HepG2 (cell line): ENCODE data around the gene SMAD7. TPM values are rescaled to one million over a fixed set of nuclear protein-coding genes. Genes with fewer than 3 reads are reported as not detected.

Experiments
- ATAC-seq: fragments of 200-7000 bp; cut with Tn5 transposase; 3 replicates; pipeline ENCODE4 v1.9.1; 2020; ENCODE audit warnings: mild to moderate bottlenecking, moderate library complexity
- BruUV-seq: library from RNA; stranded (reverse); fragments of 400-500 nt; replicated peaks from 2 replicates; lab custom pipeline; 2021; lab: Mats Ljungman, UMichigan
- CTCF ChIA-PET: fragments of 300-600 bp; formaldehyde crosslinking; extraction: SDS; loops from one replicate; lab custom pipeline; 2021; ENCODE audit warnings: low total read pairs, inconsistent platforms, low intra/inter-chr PET ratio; lab: Yijun Ruan, JAX
- POLR2A ChIA-PET: fragments of 350-600 bp; sonication (Branson Sonifier 250); formaldehyde crosslinking; loops from one replicate; lab custom pipeline; 2020; ENCODE audit warnings: antibody characterized with exemption, inconsistent platforms; lab: Yijun Ruan, JAX
- DNase-seq: peaks from one replicate; pipeline ENCODE4 v3.0.0-alpha.2; 2015; ENCODE audit warnings: low spot score
- FAIRE-seq: peaks from 3 replicates; lab custom pipeline; 2011; peaks lifted over from hg19 to GRCh38; lab: Jason Lieb, UNC
- H2AFZ ChIP-seq: one replicate; pipeline ENCODE4 v1.6.1; 2011; ENCODE audit warnings: low read length, inconsistent platforms
- H3K27ac ChIP-seq: fragments of 300-600 bp; 3 replicates; pipeline ENCODE4 v1.8.0; 2011; ENCODE audit warnings: mixed run types, mild to moderate bottlenecking, mixed read lengths, low read length, inconsistent platforms; ENCODE audit not compliant: insufficient read depth; ENCODE audit errors: extremely low read length
- H3K27me3 ChIP-seq, 2 experiments: fragments of 200-600 bp in 1 of 2; 2 replicates in 1 of 2; 3 replicates in 1 of 2; pipeline versions ENCODE4 v1.6.0 to v1.8.0; 2011; ENCODE audit warnings: low read length in 2 of 2, mild to moderate bottlenecking in 2 of 2, moderate library complexity in 2 of 2, inconsistent platforms in 1 of 2; ENCODE audit not compliant: insufficient read depth in 2 of 2, control insufficient read depth in 1 of 2
- H3K36me3 ChIP-seq, 2 experiments: fragments of 200-600 bp in 1 of 2; replicated peaks in 1 of 2; 2 replicates in 1 of 2; 3 replicates in 1 of 2; pipeline versions ENCODE4 v1.5.1 to v1.8.0; 2011; ENCODE audit warnings: low read length in 2 of 2, inconsistent platforms in 1 of 2; ENCODE audit not compliant: insufficient read depth in 2 of 2, control insufficient read depth in 1 of 2
- H3K4me1 ChIP-seq: 2 replicates; pipeline ENCODE4 v1.5.1; 2012; ENCODE audit warnings: low read length, inconsistent platforms; ENCODE audit not compliant: insufficient read depth
- H3K4me2 ChIP-seq: 2 replicates; pipeline ENCODE4 v1.6.0; 2011; ENCODE audit warnings: low read depth, low read length, inconsistent platforms
- H3K4me3 ChIP-seq, 3 experiments: fragments of 200-600 bp in 1 of 3; sonication (generic), shearing (Covaris generic) in 1 of 3; replicated peaks in 1 of 3; 2 replicates each; pipeline ENCODE4 v1.5.1; 2011 to 2016; ENCODE audit warnings: low read length in 3 of 3, inconsistent platforms in 2 of 3, low read depth in 2 of 3, mild to moderate bottlenecking in 2 of 3, control low read depth in 1 of 3, mixed read lengths in 1 of 3; ENCODE audit not compliant: insufficient read depth in 1 of 3
- H3K79me2 ChIP-seq: one replicate; pipeline ENCODE4 v1.6.1; 2011; ENCODE audit warnings: low read length, inconsistent platforms; ENCODE audit not compliant: insufficient read depth
- H3K9ac ChIP-seq: 2 replicates; pipeline ENCODE4 v1.6.0; 2011; ENCODE audit warnings: mild to moderate bottlenecking, low read depth, low read length, inconsistent platforms; ENCODE audit not compliant: insufficient read depth
- H3K9me3 ChIP-seq: 2 replicates; pipeline ENCODE4 v1.5.1; 2012; ENCODE audit warnings: mild to moderate bottlenecking, low read length
- H4K20me1 ChIP-seq: 2 replicates; pipeline ENCODE4 v1.6.0; 2011; ENCODE audit warnings: inconsistent platforms, mild to moderate bottlenecking, low read length, moderate library complexity; ENCODE audit not compliant: insufficient read depth
- AKAP8 ChIP-seq: sonication (generic); formaldehyde crosslinking; IDR thresholded peaks from 2 replicates; pipeline ENCODE4 v1.5.1; 2020; ENCODE audit warnings: mild to moderate bottlenecking, missing genetic modification reagents
- FOXK2 ChIP-seq: fragments of 450-650 bp; IDR thresholded peaks from 2 replicates; pipeline ENCODE4 v1.6.1; 2016
- GATAD2A ChIP-seq: IDR thresholded peaks from 2 replicates; pipeline ENCODE4 v1.6.1; 2016
- NCOA2 ChIP-seq: sonication (generic); formaldehyde crosslinking; IDR thresholded peaks from 2 replicates; pipeline ENCODE4 v1.8.0; 2022; ENCODE audit warnings: inconsistent platforms
- NFATC3 ChIP-seq: sonication (generic); formaldehyde crosslinking; IDR thresholded peaks from 2 replicates; pipeline ENCODE4 v1.5.1; 2020; ENCODE audit warnings: mild to moderate bottlenecking, missing genetic modification reagents
- NFE2 ChIP-seq: sonication (generic); formaldehyde crosslinking; IDR thresholded peaks from 2 replicates; pipeline ENCODE4 v1.4.0; 2020; ENCODE audit warnings: missing genetic modification reagents
- PAX8 ChIP-seq: sonication (generic); formaldehyde crosslinking; IDR thresholded peaks from 2 replicates; pipeline ENCODE4 v1.8.0; 2022; ENCODE audit warnings: mild to moderate bottlenecking, missing genetic modification reagents, borderline replicate concordance
- POLR2A ChIP-seq, 2 experiments: IDR thresholded peaks; 2 replicates each; pipeline ENCODE4 v1.6.1; 2011; ENCODE audit warnings: low read depth in 2 of 2, low read length in 2 of 2, mild to moderate bottlenecking in 1 of 2, moderate library complexity in 1 of 2; ENCODE audit not compliant: insufficient read depth in 1 of 2
- SRY ChIP-seq: sonication (generic); formaldehyde crosslinking; IDR thresholded peaks from 2 replicates; pipeline ENCODE4 v1.8.0; 2022; ENCODE audit warnings: mild to moderate bottlenecking, missing genetic modification reagents
- TCF7L2 ChIP-seq: IDR thresholded peaks from 2 replicates; pipeline ENCODE4 v1.6.1; 2011; ENCODE audit warnings: mild to moderate bottlenecking, low read depth, low read length, moderate library complexity
- ZNF33B ChIP-seq: sonication (generic); formaldehyde crosslinking; IDR thresholded peaks from 2 replicates; pipeline ENCODE4 v1.5.1; 2020; ENCODE audit warnings: mild to moderate bottlenecking, missing genetic modification reagents
- ZNF589 ChIP-seq: sonication (generic); formaldehyde crosslinking; conservative IDR thresholded peaks from 2 replicates; pipeline ENCODE4 v1.8.0; 2022; ENCODE audit warnings: mild to moderate bottlenecking, moderate library complexity, missing genetic modification reagents
- ZNF615 ChIP-seq: sonication (generic); formaldehyde crosslinking; IDR thresholded peaks from 2 replicates; pipeline ENCODE4 v1.5.0; 2020; ENCODE audit warnings: mild to moderate bottlenecking, missing genetic modification reagents, borderline replicate concordance
- ZNF841 ChIP-seq: sonication (generic); formaldehyde crosslinking; IDR thresholded peaks from 2 replicates; pipeline ENCODE4 v1.8.1; 2023; ENCODE audit warnings: missing genetic modification reagents, borderline replicate concordance
- WGBS: methylation state at CpG from one replicate; pipeline ENCODE4 v1.1.6; 2017; ENCODE audit warnings: low lambda C conversion rate; 5-methylcytosine and 5-hydroxymethylcytosine counted together
- in situ Hi-C: cut with HindIII; loops from 2 replicates; pipeline ENCODE4 v1.10.0; 2017; ENCODE audit warnings: low pct_unique_long_range_greater_than_20kb; ENCODE audit not compliant: extremely low pct_ligation_motif_present
- intact Hi-C: fragments of 100-400 bp; cut with micrococcal nuclease; formaldehyde crosslinking; loops from one replicate; pipeline ENCODE4 v1.10.0; 2022; ENCODE audit not compliant: unreplicated experiment
- polyA plus RNA-seq, 8 experiments: library from polyadenylated mRNA; depleted of rRNA in 3 of 8; stranded (reverse) in 7 of 8; unstranded in 1 of 8; fragments of >200 nt; fragmentation: Illumina TruSeq in 4 of 8; extraction: Trizol in 4 of 8; gene quantifications; 2 replicates each; pipeline versions ENCODE4 v1.2.1 to v1.2.3, GENCODE V29; 2011 to 2016; ENCODE audit warnings: low read depth in 4 of 8, missing spikeins in 1 of 8, mixed read lengths in 1 of 8; ENCODE audit not compliant: insufficient read depth in 1 of 8
- total RNA-seq, 5 experiments: library from RNA; depleted of rRNA; stranded (reverse); fragments of >200 nt; fragmentation: Illumina TruSeq; extraction: Trizol; gene quantifications; 2 replicates each; pipeline ENCODE4 v1.2.3, GENCODE V29; 2016; ENCODE audit warnings: low read depth in 1 of 5
- TF ChIP-seq, protein P1 (sequence below): sonication (generic); formaldehyde crosslinking; IDR thresholded peaks from 2 replicates; pipeline ENCODE4 v1.9.0; 2021; ENCODE audit warnings: missing genetic modification reagents, borderline replicate concordance
- TF ChIP-seq, protein P2 (sequence below): sonication (generic); formaldehyde crosslinking; IDR thresholded peaks from 2 replicates; pipeline ENCODE4 v1.5.0; 2020; ENCODE audit warnings: missing genetic modification reagents
- TF ChIP-seq, protein P3 (sequence below): sonication (generic); formaldehyde crosslinking; IDR thresholded peaks from 2 replicates; pipeline ENCODE4 v1.9.0; 2021; ENCODE audit warnings: mild to moderate bottlenecking, missing genetic modification reagents

Gene SMAD7
- total and polyA plus RNA-seq, 2 of the 13 experiments (the other 11 are each of a cell fraction or from before 2014, with no cell fraction given): 17.4 to 24.7 TPM

DNA sequence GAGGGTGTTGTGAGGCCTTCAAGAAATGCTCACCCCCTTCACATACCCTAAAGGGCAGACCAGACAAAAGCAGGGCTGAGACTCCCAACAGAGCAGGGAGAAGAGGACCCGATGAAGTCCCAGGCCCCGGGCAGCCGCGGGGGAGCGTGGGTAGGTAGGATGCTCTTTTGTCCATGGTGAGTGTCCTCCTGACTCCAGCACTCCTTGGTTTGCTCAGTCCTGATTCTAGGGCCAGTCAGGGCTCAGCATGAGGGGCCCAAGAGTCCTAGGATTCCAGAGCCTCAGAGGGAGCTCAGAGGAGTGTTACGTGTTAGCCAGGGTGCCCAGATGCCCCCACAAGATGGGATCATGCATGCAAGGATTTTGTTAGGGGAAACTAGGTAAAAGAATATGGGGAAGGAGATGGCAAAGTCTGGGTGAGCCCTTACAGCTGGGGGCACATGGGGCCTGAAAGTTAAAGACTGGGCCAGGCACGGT lies 64.8 kb downstream of the SMAD7 start (continued):
- TF ChIP-seq ZNF589 (CRISPR knock-in tag): no peak
- no peak for TF ChIP-seq NFATC3 (CRISPR knock-in tag)
- no peak for TF ChIP-seq ZNF615 (CRISPR knock-in tag)

DNA sequence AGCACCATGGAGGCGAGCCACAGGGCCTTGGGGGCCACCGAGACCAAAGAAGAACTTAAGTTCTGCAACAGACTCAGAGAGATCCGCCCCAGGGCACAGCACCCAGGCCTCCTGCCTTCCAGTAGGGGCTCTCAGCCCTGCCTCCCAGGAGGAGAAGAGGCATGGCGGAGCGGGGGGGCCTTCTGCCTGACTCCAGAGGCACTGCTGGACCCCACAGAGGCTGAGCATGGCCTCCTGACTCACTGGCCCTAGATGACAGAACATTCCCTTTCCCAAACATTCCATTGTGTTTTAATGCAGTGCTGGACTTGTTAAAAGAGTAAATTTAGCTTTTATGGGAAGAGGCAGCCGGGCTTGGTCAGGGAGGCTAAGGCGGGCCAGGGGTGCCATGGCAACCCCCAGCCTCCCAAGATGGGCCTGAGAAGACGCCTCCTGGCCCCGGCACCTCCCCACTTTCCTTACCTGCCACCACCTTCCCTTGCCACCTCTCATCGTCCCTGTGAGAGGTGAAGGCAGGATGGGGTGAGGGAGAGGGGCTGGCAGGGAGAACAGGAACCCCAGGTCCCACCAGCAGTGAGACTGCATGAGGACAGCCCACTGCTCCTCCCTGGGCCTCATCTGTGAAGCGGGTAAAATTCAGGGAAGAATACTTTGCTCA lies 65.4 kb downstream of the SMAD7 start:
- Histone ChIP-seq H3K9me3 (no peaks in the 10 kb centered on the region), H3K9ac (no peak overlapping the region), H3K79me2 (no peaks in the 10 kb centered on the region), H3K27me3 (no peaks in the 10 kb centered on the region; a peak in 2 of 5 replicates), H4K20me1 (no peaks in the 10 kb centered on the region), H3K4me2 (no peak overlapping the region), H3K36me3 (no peaks in the 10 kb centered on the region), H3K4me3 (no peak overlapping the region), H3K27ac (no peak overlapping the region), H2AFZ (no peak overlapping the region), H3K4me1 (peaks cover 36% of the 10 kb centered on the region)
- CTCF ChIA-PET: no interaction called here
- no TSS peak for BruUV-seq
- POLR2A ChIA-PET: no interaction called here
- FAIRE-seq: no peak
- intact Hi-C loops (no loop called here), in situ Hi-C loops (no loop called here)
- 86% methylated on average over 9 of the region's 11 CpGs for WGBS
- no peak for ATAC-seq
- DNase-seq: no peak
- TF ChIP-seq PAX8 (no peak), FOXK2 (no peak), TCF7L2 (no peak), SRY (CRISPR knock-in tag) (no peak), POLR2A (IDR thresholded peaks at IDR 0.05; ENCODE audit: insufficient read depth in 1 of 2, low read depth in 2 of 2, low read length in 2 of 2) (no peak), GATAD2A (CRISPR knock-in tag) (no peak), AKAP8 (CRISPR knock-in tag) (no peak), NCOA2 (no peak), NFE2 (CRISPR knock-in tag) (no peak), ZNF841 (CRISPR knock-in tag) (no peak), ZNF33B (no peak)
- TF ChIP-seq, protein P1, sequence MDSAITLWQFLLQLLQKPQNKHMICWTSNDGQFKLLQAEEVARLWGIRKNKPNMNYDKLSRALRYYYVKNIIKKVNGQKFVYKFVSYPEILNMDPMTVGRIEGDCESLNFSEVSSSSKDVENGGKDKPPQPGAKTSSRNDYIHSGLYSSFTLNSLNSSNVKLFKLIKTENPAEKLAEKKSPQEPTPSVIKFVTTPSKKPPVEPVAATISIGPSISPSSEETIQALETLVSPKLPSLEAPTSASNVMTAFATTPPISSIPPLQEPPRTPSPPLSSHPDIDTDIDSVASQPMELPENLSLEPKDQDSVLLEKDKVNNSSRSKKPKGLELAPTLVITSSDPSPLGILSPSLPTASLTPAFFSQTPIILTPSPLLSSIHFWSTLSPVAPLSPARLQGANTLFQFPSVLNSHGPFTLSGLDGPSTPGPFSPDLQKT: no peak
- TF ChIP-seq, protein P2, sequence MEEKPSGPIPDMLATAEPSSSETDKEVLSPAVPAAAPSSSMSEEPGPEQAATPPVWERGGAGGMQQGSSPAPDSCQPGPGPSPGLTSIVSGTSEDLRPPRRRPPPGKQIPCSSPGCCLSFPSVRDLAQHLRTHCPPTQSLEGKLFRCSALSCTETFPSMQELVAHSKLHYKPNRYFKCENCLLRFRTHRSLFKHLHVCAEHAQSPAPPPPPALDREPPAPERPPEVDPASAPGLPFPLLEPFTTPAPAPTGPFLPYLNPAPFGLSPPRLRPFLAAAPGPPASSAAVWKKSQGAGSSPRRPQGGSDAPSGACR (CRISPR knock-in tag): no peak
- TF ChIP-seq, protein P3, sequence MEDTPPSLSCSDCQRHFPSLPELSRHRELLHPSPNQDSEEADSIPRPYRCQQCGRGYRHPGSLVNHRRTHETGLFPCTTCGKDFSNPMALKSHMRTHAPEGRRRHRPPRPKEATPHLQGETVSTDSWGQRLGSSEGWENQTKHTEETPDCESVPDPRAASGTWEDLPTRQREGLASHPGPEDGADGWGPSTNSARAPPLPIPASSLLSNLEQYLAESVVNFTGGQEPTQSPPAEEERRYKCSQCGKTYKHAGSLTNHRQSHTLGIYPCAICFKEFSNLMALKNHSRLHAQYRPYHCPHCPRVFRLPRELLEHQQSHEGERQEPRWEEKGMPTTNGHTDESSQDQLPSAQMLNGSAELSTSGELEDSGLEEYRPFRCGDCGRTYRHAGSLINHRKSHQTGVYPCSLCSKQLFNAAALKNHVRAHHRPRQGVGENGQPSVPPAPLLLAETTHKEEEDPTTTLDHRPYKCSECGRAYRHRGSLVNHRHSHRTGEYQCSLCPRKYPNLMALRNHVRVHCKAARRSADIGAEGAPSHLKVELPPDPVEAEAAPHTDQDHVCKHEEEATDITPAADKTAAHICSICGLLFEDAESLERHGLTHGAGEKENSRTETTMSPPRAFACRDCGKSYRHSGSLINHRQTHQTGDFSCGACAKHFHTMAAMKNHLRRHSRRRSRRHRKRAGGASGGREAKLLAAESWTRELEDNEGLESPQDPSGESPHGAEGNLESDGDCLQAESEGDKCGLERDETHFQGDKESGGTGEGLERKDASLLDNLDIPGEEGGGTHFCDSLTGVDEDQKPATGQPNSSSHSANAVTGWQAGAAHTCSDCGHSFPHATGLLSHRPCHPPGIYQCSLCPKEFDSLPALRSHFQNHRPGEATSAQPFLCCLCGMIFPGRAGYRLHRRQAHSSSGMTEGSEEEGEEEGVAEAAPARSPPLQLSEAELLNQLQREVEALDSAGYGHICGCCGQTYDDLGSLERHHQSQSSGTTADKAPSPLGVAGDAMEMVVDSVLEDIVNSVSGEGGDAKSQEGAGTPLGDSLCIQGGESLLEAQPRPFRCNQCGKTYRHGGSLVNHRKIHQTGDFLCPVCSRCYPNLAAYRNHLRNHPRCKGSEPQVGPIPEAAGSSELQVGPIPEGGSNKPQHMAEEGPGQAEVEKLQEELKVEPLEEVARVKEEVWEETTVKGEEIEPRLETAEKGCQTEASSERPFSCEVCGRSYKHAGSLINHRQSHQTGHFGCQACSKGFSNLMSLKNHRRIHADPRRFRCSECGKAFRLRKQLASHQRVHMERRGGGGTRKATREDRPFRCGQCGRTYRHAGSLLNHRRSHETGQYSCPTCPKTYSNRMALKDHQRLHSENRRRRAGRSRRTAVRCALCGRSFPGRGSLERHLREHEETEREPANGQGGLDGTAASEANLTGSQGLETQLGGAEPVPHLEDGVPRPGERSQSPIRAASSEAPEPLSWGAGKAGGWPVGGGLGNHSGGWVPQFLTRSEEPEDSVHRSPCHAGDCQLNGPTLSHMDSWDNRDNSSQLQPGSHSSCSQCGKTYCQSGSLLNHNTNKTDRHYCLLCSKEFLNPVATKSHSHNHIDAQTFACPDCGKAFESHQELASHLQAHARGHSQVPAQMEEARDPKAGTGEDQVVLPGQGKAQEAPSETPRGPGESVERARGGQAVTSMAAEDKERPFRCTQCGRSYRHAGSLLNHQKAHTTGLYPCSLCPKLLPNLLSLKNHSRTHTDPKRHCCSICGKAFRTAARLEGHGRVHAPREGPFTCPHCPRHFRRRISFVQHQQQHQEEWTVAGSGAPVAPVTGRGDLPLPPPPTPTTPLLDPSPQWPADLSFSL (CRISPR knock-in tag): no peak
